Esophagus muscularis mucosa (tissue), 4 donors: ENCODE results near the gene SEMA6D. TPM values are rescaled to one million over a fixed set of nuclear protein-coding genes. Genes with fewer than 3 reads are reported as not detected.
A peak's percentile ranks its signal among the peaks of the same experiment; 100 is the strongest.

Experiments used
- DNase-seq: peaks from one replicate; pipeline ENCODE4 v3.0.0-alpha.2; 2017; ENCODE audit errors: extremely low spot score
- H3K27ac ChIP-seq, 4 donors: fragments of 200-600 bp; sonication (generic); replicated peaks in 1 of 4; 1 replicate in 3 of 4; 2 replicates in 1 of 4; pipeline ENCODE4 v1.5.1; 2016 to 2019; ENCODE audit warnings: mild to moderate bottlenecking in 1 of 4
- H3K27me3 ChIP-seq, 4 donors: fragments of 200-600 bp; sonication (generic); one replicate each; pipeline versions ENCODE4 v1.5.1 to v1.6.0; 2016 to 2019
- H3K36me3 ChIP-seq, 4 donors: fragments of 200-600 bp; sonication (generic); one replicate each; pipeline ENCODE4 v1.5.1; 2016 to 2019
- H3K4me1 ChIP-seq, 4 donors: fragments of 200-600 bp; sonication (generic); one replicate each; pipeline ENCODE4 v1.5.1; 2016 to 2019
- H3K4me3 ChIP-seq, 4 donors: fragments of 200-600 bp; sonication (generic); 1 replicate in 2 of 4; 2 replicates in 2 of 4; pipeline ENCODE4 v1.5.1; 2016 to 2019; ENCODE audit warnings: mild to moderate bottlenecking in 4 of 4, moderate library complexity in 1 of 4
- H3K9me3 ChIP-seq, 4 donors: fragments of 200-600 bp; sonication (generic); 1 replicate in 3 of 4; 2 replicates in 1 of 4; pipeline ENCODE4 v1.5.1; 2016 to 2019
- CTCF ChIP-seq, 3 experiments: fragments of 200-600 bp in 2 of 3; fragments of 450-650 bp in 1 of 3; sonication (generic) in 2 of 3; IDR thresholded peaks; one replicate each; pipeline ENCODE4 v1.5.1; 2017 to 2019; ENCODE audit warnings: antibody characterized with exemption in 3 of 3, mild to moderate bottlenecking in 2 of 3, moderate library complexity in 1 of 3
- EP300 ChIP-seq: sonication (generic); formaldehyde crosslinking; IDR thresholded peaks from one replicate; pipeline ENCODE4 v1.6.1; 2017; ENCODE audit warnings: antibody characterized with exemption
- POLR2A ChIP-seq: fragments of 450-650 bp; IDR thresholded peaks from one replicate; pipeline ENCODE4 v1.6.1; 2017; ENCODE audit warnings: antibody characterized with exemption, moderate library complexity, mild to moderate bottlenecking, low read depth
- POLR2AphosphoS5 ChIP-seq, 2 donors: sonication (generic); formaldehyde crosslinking; IDR thresholded peaks; one replicate each; pipeline ENCODE4 v1.6.1; 2017; ENCODE audit warnings: antibody characterized with exemption in 2 of 2
- WGBS: methylation state at CpG from one replicate; pipeline ENCODE4 v1.1.5; 2018; 5-methylcytosine and 5-hydroxymethylcytosine counted together
- intact Hi-C: fragments of 100-400 bp; cut with DNase I; formaldehyde crosslinking; loops from one replicate; pipeline ENCODE4 v1.15.1; 2023
- total RNA-seq, 4 donors: library from RNA; depleted of rRNA; stranded (reverse); fragments of >200 nt; gene quantifications; one replicate each; pipeline versions ENCODE4 v1.1.0 to v1.2.1, GENCODE V29; 2016

The SEMA6D gene
- total RNA-seq, 4 donors from 2014 or later: 2.1 to 5.2 (median 3.8) TPM

- Histone ChIP-seq H3K27me3 (no peaks in the 10 kb centered on the region), H3K4me3 (no peak overlapping the region), H3K36me3 (no peaks in the 10 kb centered on the region), H3K27ac (no peak overlapping the region), H3K4me1 (no peaks in the 10 kb centered on the region), H3K9me3 (no peaks in the 10 kb centered on the region)
- peak; percentile 34 for DNase-seq
- 100% methylated on average over 2 of the region's 2 CpGs for WGBS
- intact Hi-C loops: no loop called here
- no peak for TF ChIP-seq POLR2AphosphoS5 (IDR thresholded peaks at IDR 0.05)
- no peak for TF ChIP-seq EP300
- TF ChIP-seq CTCF (IDR thresholded peaks at IDR 0.05): no peak
- TF ChIP-seq POLR2A: no peak
These were observed 86.5 kb downstream of the SEMA6D start for GRCh38 chr15:47803767-47804166.

- WGBS: 81% methylated on average over 6 of the region's 6 CpGs
- intact Hi-C loops: no loop called here
- H3K36me3 ChIP-seq: no peaks in the 10 kb centered on the region
These were observed 87.4 kb downstream of the SEMA6D start for GRCh38 chr15:47804733-47805132.

GRCh38 chr15:47806008-47806407 is 88.7 kb downstream of the SEMA6D start:
- Histone ChIP-seq H3K4me1 (no peaks in the 10 kb centered on the region), H3K27ac (no peak overlapping the region), H3K9me3 (no peaks in the 10 kb centered on the region), H3K4me3 (no peak overlapping the region), H3K27me3 (no peaks in the 10 kb centered on the region), H3K36me3 (no peaks in the 10 kb centered on the region)
- peak; percentile 50 for DNase-seq
- intact Hi-C loops: no loop called here
- no peak for TF ChIP-seq CTCF (IDR thresholded peaks at IDR 0.05)
- no peak for TF ChIP-seq POLR2AphosphoS5 (IDR thresholded peaks at IDR 0.05)
- TF ChIP-seq EP300: no peak
- no peak for TF ChIP-seq POLR2A
- WGBS: 56% methylated on average over 2 of the region's 2 CpGs

More at GRCh38 chr15:47804733-47805132, 87.4 kb downstream of the SEMA6D start:
- no peak for TF ChIP-seq POLR2A
- no peak for TF ChIP-seq EP300
- no peak for TF ChIP-seq CTCF (IDR thresholded peaks at IDR 0.05)
- no peak for TF ChIP-seq POLR2AphosphoS5 (IDR thresholded peaks at IDR 0.05)
- H3K9me3 ChIP-seq: no peaks in the 10 kb centered on the region
- no peak overlapping the region for H3K27ac ChIP-seq
- no peaks in the 10 kb centered on the region for H3K4me1 ChIP-seq
- H3K4me3 ChIP-seq: no peak overlapping the region
- H3K27me3 ChIP-seq: no peaks in the 10 kb centered on the region
- peak; percentile 14 for DNase-seq

GRCh38 chr15:47811172-47811571 is 93.9 kb downstream of the SEMA6D start:
- Histone ChIP-seq H3K4me3 (no peak overlapping the region), H3K27ac (no peak overlapping the region), H3K4me1 (no peaks in the 10 kb centered on the region), H3K9me3 (no peaks in the 10 kb centered on the region), H3K36me3 (no peaks in the 10 kb centered on the region), H3K27me3 (no peaks in the 10 kb centered on the region)
- TF ChIP-seq POLR2AphosphoS5 (IDR thresholded peaks at IDR 0.05) (no peak), CTCF (IDR thresholded peaks at IDR 0.05) (no peak), EP300 (no peak), POLR2A (no peak)
- intact Hi-C loops: no loop called here
- no peak for DNase-seq
- WGBS: 55% methylated on average over 1 of the region's 1 CpG

- Histone ChIP-seq H3K4me3 (no peak overlapping the region), H3K27ac (no peak overlapping the region), H3K36me3 (no peaks in the 10 kb centered on the region), H3K27me3 (no peaks in the 10 kb centered on the region), H3K9me3 (no peaks in the 10 kb centered on the region), H3K4me1 (no peaks in the 10 kb centered on the region)
- TF ChIP-seq POLR2AphosphoS5 (IDR thresholded peaks at IDR 0.05) (no peak), POLR2A (no peak), EP300 (no peak), CTCF (IDR thresholded peaks at IDR 0.05) (no peak)
- intact Hi-C loops: no loop called here
- DNase-seq: no peak
- 93% methylated on average over 4 of the region's 4 CpGs for WGBS
These were observed 95.2 kb downstream of the SEMA6D start for GRCh38 chr15:47812470-47812999.
